Measurements from ENCODE around the gene LRP1B.

GRCh38 chr2:140654565-140654964 lies 1476.3 kb downstream of the LRP1B start:
- TF ChIP-seq GATA3 (IDR thresholded peaks at IDR 0.05; ENCODE audit: low read depth, low read length): no peak
- no peak for TF ChIP-seq GATA2 (IDR thresholded peaks at IDR 0.05; ENCODE audit: low read depth, low read length)
